ENCODE measurements around the gene THSD1. TPM values are rescaled to one million over a fixed set of nuclear protein-coding genes. Genes with fewer than 3 reads are reported as not detected.

Gene THSD1
- total and polyA plus RNA-seq, 10 of the 15 experiments (the other 5 are each of a cell fraction or from before 2014, with no cell fraction given) = 0.03 to 0.20 (median 0.13) TPM; not detected in 2

DNA sequence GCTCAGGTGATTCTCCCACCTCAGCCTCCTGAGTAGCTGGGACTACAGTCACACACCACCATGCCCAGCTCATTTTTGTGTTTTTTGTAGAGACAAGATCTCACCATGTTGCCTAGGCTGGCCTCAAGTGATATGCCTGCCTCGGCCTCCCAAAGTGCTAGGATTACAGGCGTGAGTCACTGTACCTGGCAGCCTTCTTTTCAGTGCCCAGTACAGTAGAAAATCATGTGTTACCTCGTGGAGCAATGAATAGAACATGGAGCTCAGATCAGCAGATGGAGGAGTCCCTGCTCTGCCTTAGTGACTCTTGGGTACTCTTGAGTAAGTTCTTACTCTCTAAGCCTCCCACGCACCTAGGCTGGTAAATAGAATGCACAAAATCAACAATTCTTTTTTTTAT is 44.7 kb downstream of the THSD1 start (continued):
- no peak for TF ChIP-seq MYC (IDR thresholded peaks at IDR 0.05; ENCODE audit: insufficient read depth, insufficient read length, insufficient replicate concordance, low read length, severe bottlenecking)

GRCh38 chr13:52359534-52359933 is 46.4 kb downstream of the THSD1 start:
- DNase-seq (ENCODE audit: low read depth, low spot score) (no peak), ATAC-seq (no peak), FAIRE-seq (no peak)
- intact Hi-C loops (cut with micrococcal nuclease; ENCODE audit: unreplicated experiment) (no loop called here), in situ Hi-C loops (cut with MboI) (no loop called here)
- BruUV-seq (replicated peaks) = no TSS peak
- H3K9me3 ChIP-seq (replicated peaks; ENCODE audit: control insufficient read depth, insufficient read depth, low read length) = no peaks in the 10 kb centered on the region
- no peaks in the 10 kb centered on the region for H3K27me3 ChIP-seq (replicated peaks in 1 of 2; ENCODE audit: control insufficient read depth in 2 of 2, insufficient read depth in 2 of 2, low read length in 1 of 2)
- ChIA-PET SMC1A (ENCODE audit: uncharacterized antibody, unreplicated experiment) (no interaction called here), RAD21 (ENCODE audit: unreplicated experiment) (no interaction called here), CTCF (interaction anchor here (0.7 kb wide), 1 partner anchor 89 kb away, joined by 3 read pairs; no protein-coding TSS in a partner anchor), POLR2A (no interaction called here)
- H3K4me2 ChIP-seq (ENCODE audit: control insufficient read depth, insufficient read depth) = no peak overlapping the region
- H2AFZ ChIP-seq (ENCODE audit: control insufficient read depth, low read depth, low read length) = no peak overlapping the region
- H3K4me1 ChIP-seq (ENCODE audit: control insufficient read depth, insufficient read depth, low read length) = no peaks in the 10 kb centered on the region
- H3K27ac ChIP-seq (ENCODE audit: control insufficient read depth, insufficient read depth) = no peak overlapping the region
- no peaks in the 10 kb centered on the region for H4K20me1 ChIP-seq (ENCODE audit: control insufficient read depth, insufficient read depth)
- no peak overlapping the region for H3K9ac ChIP-seq (ENCODE audit: control insufficient read depth, insufficient read depth, low read length)
- H3K36me3 ChIP-seq (ENCODE audit: control insufficient read depth in 2 of 2, insufficient read depth in 2 of 2, low read length in 1 of 2) = no peaks in the 10 kb centered on the region
- no peaks in the 10 kb centered on the region for H3K79me2 ChIP-seq (ENCODE audit: control insufficient read depth, insufficient read depth, low read length)
- TF ChIP-seq KLF5 (IDR thresholded peaks at IDR 0.05; ENCODE audit: partially characterized antibody) (no peak), ZSCAN29 (IDR thresholded peaks at IDR 0.05) (no peak), NFYA (IDR thresholded peaks at IDR 0.05; ENCODE audit: borderline replicate concordance, low read depth, low read length) (no peak), YBX1 (IDR thresholded peaks at IDR 0.05) (no peak), SMARCA5 (IDR thresholded peaks at IDR 0.05) (no peak), MYB (IDR thresholded peaks at IDR 0.05; ENCODE audit: borderline replicate concordance, low read depth, low read length) (no peak), PAX8 (IDR thresholded peaks at IDR 0.05) (no peak), CBX3 (IDR thresholded peaks at IDR 0.05; ENCODE audit: borderline replicate concordance, low read depth) (no peak), CHD4 (IDR thresholded peaks at IDR 0.05) (no peak), BCLAF1 (IDR thresholded peaks at IDR 0.05) (no peak), BRCA1 (IDR thresholded peaks at IDR 0.05; ENCODE audit: low read depth, low read length) (no peak), MAX (IDR thresholded peaks at IDR 0.05; ENCODE audit: low read depth, low read length) (no peak), STAT3 (IDR thresholded peaks at IDR 0.05; ENCODE audit: low read depth, low read length) (no peak)
- WGBS (ENCODE audit: insufficient coverage, insufficient replicate concordance, low lambda C conversion rate, missing lambda C conversion rate) = 56% methylated on average over 4 of the region's 4 CpGs
- no peak overlapping the region for H3K4me3 ChIP-seq
